HUES48 (cell line): ENCODE results near the gene PIK3C2G.

ENCODE experiments used
- H3K27ac ChIP-seq: one replicate; pipeline ENCODE4 v1.7.0; 2013; ENCODE audit warnings: low read depth, low read length, inconsistent platforms
- H3K27me3 ChIP-seq: 2 replicates; pipeline ENCODE4 v1.6.1; 2013; ENCODE audit warnings: mild to moderate bottlenecking, low read length; ENCODE audit not compliant: control insufficient read depth, insufficient read depth
- H3K36me3 ChIP-seq: 2 replicates; pipeline ENCODE4 v1.6.1; 2013; ENCODE audit warnings: low read length; ENCODE audit not compliant: control insufficient read depth, insufficient read depth
- H3K4me1 ChIP-seq: 2 replicates; pipeline ENCODE4 v1.6.1; 2013; ENCODE audit warnings: mild to moderate bottlenecking, low read length; ENCODE audit not compliant: control insufficient read depth, insufficient read depth
- H3K4me3 ChIP-seq: 2 replicates; pipeline ENCODE4 v1.5.1; 2013; ENCODE audit warnings: mild to moderate bottlenecking, low read depth, low read length
- H3K9ac ChIP-seq: 2 replicates; pipeline ENCODE4 v1.6.1; 2013; ENCODE audit warnings: mild to moderate bottlenecking, low read depth, low read length, moderate library complexity
- H3K9me3 ChIP-seq: 2 replicates; pipeline ENCODE4 v1.6.1; 2013; ENCODE audit warnings: low read length; ENCODE audit not compliant: control insufficient read depth, insufficient read depth

The PIK3C2G gene

DNA sequence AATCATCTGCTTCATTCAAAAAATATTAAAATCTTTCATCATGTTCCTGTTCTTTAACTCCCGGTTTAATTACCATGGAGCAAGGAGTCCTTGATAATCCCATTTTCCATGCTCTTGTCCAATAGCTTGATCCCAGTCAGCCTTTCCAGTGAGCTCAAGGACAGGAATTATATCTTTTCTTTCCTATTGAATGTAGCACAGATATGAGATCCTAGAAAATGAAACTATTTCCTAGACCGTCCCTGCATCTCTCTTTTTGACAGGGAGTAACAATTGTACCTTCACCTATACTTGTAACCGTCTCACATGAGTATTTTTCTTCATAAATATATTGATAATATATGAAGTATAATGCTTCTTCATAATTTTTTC is 35.6 kb downstream of the PIK3C2G start:
- Histone ChIP-seq H3K4me3 (no peak overlapping the region), H3K9ac (no peak overlapping the region)

DNA sequence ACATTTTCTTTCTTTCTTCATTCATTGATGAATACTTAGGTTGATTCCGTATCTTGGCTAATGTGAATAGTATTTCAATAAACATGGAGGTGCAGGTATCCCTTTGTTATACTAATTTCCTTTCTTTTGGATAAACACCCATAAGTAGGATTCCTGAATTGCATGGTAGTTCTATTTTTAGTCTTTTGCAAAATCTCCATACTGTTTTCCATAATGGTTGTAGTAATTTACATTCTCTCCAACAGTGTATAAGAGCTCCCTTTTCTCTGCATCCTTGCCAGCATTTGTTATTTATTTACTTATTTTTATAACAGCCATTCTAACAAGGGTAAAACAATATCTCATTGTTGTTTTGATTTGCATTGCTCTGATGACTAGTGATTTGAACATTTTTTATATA is 36.6 kb downstream of the PIK3C2G start:
- Histone ChIP-seq H3K27me3 (no peaks in the 10 kb centered on the region), H3K36me3 (no peaks in the 10 kb centered on the region), H3K4me1 (peaks cover 46% of the 10 kb centered on the region), H3K9ac (no peak overlapping the region), H3K9me3 (peaks cover 12% of the 10 kb centered on the region), H3K27ac (peak overlapping the region; percentile 51), H3K4me3 (peak overlapping the region; percentile 30; the same call in 1 of the 2 replicates)

More for the DNA sequence above, 35.6 kb downstream of the PIK3C2G start:
- Histone ChIP-seq H3K27me3 (no peaks in the 10 kb centered on the region), H3K9me3 (peaks cover 7% of the 10 kb centered on the region), H3K4me1 (peaks cover 46% of the 10 kb centered on the region), H3K27ac (no peak overlapping the region), H3K36me3 (no peaks in the 10 kb centered on the region)

DNA sequence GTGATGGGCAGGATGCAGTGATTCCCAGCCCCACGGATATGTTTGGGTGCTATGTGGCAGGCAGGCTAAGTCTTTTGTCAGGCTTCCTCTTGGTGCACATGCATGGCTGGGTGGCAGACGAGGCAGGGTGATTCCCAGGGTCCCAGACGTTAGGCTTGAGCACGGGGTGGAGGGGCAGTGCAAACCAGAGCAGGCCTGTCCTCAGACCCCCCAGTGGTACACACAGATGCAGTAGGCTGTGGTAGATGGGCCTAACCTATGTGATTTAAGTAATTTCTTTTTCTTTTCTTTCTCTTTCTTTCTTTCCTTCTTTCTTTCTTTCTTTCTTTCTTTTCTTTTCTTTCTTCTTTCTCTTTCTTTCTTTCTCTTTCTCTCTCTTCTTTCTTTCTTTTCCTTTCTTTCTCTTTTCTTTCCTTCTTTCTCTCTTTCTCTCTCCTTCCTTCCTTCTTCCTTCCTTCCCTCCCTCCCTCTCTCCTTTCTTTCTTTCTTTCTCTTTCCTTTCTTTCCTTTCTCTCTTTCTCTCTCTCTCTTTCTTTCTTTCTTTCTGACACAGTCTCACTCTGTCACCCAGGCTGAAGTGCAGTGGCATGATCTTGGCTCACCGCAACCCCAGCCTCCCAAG is 41.6 kb downstream of the PIK3C2G start:
- Histone ChIP-seq H3K27me3 (no peaks in the 10 kb centered on the region), H3K9me3 (peaks cover 12% of the 10 kb centered on the region), H3K4me1 (peaks cover 23% of the 10 kb centered on the region), H3K4me3 (no peak overlapping the region), H3K27ac (no peak overlapping the region), H3K9ac (no peak overlapping the region), H3K36me3 (no peaks in the 10 kb centered on the region)

DNA sequence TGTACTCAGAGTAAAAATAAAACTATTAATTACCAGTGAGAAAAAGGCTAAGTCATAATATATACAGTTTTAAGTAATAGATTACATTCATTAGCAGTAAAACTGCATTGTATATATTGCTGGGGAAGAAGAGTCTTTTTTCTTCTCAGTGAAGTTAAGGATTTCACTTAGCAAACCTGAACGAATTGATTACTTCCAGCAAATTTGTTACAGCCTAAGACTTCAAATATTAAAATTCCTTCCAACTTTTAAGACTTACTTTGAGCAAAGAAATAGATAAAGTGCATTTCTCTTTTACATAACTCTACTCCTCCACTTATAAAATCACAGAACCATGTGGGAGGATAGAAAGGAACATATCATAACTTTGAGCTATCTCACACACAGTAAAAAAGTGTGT is 43.3 kb downstream of the PIK3C2G start:
- Histone ChIP-seq H3K9me3 (peaks cover 12% of the 10 kb centered on the region), H3K27me3 (no peaks in the 10 kb centered on the region), H3K36me3 (no peaks in the 10 kb centered on the region), H3K4me1 (peaks cover 6% of the 10 kb centered on the region), H3K4me3 (no peak overlapping the region), H3K27ac (no peak overlapping the region), H3K9ac (no peak overlapping the region)

DNA sequence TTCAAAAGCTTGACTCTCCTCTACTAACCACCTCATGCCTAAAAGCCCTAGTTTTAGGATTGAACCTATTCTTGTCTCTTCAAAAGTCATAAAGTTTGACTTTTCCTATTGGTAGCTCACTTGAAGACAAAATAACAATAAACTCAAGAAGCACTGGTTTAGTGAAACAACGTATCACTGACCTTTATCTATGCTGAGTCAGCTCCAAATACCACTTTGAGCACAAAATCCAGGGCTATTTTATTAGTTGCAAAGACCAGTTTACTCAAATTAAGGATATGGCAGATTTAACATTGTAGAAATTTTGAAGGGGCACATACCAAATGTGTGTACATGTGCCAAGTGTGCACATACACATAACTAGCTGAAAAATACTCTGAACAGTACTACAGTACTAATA is 45.0 kb downstream of the PIK3C2G start:
- H3K9ac ChIP-seq: no peak overlapping the region
- no peaks in the 10 kb centered on the region for H3K36me3 ChIP-seq
- no peak overlapping the region for H3K4me3 ChIP-seq
- no peaks in the 10 kb centered on the region for H3K27me3 ChIP-seq
- H3K27ac ChIP-seq: no peak overlapping the region
- H3K9me3 ChIP-seq: peaks cover 7% of the 10 kb centered on the region; the same call in 1 of the 2 replicates
- no peaks in the 10 kb centered on the region for H3K4me1 ChIP-seq

DNA sequence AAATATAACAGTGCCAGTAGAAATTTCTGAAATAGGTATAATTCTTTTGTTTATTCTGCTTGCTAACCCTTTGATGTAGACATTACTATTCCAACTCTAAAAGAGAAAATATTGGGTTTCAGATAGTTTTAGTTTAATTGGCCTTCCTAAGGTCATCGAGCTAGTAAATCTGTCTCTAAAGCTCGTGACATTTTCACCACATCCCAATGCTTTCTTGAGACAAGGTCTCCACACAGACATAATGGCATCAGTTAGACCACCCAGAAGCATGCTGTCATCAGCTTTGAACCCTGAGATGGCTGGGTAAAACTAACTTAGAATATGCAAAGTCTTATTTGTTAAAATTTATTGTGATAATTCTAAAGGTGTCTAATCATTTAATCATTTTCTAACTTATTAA is 52.0 kb downstream of the PIK3C2G start:
- no peaks in the 10 kb centered on the region for H3K4me1 ChIP-seq
- no peak overlapping the region for H3K4me3 ChIP-seq
- H3K36me3 ChIP-seq: no peaks in the 10 kb centered on the region
- no peaks in the 10 kb centered on the region for H3K9me3 ChIP-seq
- H3K27me3 ChIP-seq: no peaks in the 10 kb centered on the region
- no peak overlapping the region for H3K9ac ChIP-seq
- H3K27ac ChIP-seq: no peak overlapping the region

DNA sequence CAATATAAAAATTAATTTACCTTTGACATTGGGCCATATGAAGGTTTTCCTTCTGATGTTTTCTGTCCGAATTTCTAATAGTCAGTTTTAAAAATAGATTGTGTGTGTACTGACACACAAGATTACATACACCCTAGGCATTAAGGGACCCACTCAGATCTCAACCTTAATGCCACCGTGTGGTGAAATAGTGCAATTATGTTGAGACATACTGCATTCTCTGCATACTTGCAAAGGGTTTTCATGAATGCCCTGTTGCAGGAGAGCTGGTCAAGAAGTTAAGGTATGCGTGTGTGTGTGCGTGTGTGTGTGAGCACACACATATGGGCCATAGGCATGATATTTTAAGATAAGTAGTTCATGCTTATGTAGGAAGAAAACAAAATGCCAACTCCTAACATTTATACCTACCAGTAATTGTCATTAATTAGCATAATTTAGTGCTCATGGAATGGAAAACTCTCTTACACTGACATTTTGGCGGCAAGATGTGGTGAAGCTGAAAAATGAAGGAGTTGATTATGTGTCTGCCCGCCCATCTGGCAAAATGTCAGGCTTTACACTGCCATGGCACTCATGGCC is 58.8 kb downstream of the PIK3C2G start:
- Histone ChIP-seq H3K4me3 (no peak overlapping the region), H3K4me1 (peaks cover 3% of the 10 kb centered on the region; the same call in 1 of the 2 replicates), H3K9me3 (no peaks in the 10 kb centered on the region), H3K36me3 (no peaks in the 10 kb centered on the region), H3K27ac (no peak overlapping the region), H3K9ac (no peak overlapping the region), H3K27me3 (no peaks in the 10 kb centered on the region)

DNA sequence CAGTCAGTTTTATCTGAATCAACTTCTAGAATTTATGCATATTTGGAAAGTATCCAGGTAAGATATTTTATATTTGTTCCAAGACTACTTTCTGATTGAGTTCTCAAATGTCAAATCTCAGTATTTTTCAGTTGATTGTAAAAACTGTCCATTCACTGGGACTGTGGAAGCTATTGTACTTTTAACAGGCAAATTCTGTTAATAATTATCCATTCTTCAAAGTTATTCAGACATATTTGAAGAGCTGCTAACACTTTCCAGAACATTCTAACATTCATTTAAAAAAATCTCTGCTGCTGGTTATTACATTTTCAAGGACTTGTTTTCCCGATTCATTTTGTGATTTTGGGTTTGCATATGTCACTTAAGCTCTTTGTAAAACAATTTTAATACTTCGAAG is 59.7 kb downstream of the PIK3C2G start:
- H3K27me3 ChIP-seq: no peaks in the 10 kb centered on the region
- H3K9me3 ChIP-seq: no peaks in the 10 kb centered on the region
- H3K4me1 ChIP-seq: peaks cover 3% of the 10 kb centered on the region; the same call in 1 of the 2 replicates
- no peaks in the 10 kb centered on the region for H3K36me3 ChIP-seq
- H3K4me3 ChIP-seq: no peak overlapping the region
- H3K27ac ChIP-seq: no peak overlapping the region
- no peak overlapping the region for H3K9ac ChIP-seq

DNA sequence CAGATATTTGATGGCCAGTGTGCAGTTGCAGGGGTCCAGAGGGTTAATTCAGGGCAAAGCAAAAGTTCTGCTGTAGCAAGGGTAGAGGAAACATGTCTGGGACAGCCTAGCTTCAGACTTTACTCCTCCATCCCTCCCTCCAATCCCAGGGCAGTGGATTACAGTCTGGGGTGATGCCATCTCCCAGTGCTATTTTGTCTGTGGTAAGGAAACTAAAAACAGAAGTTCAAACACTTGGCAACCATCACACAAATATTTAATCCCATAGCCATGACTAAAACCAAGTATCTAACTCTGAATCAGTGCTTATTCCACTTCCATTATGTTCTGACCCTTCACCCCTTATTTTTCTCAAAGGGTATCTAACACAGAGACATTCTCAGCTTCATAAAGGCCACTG is 61.8 kb downstream of the PIK3C2G start:
- no peaks in the 10 kb centered on the region for H3K27me3 ChIP-seq
- no peak overlapping the region for H3K4me3 ChIP-seq
- no peak overlapping the region for H3K27ac ChIP-seq

DNA sequence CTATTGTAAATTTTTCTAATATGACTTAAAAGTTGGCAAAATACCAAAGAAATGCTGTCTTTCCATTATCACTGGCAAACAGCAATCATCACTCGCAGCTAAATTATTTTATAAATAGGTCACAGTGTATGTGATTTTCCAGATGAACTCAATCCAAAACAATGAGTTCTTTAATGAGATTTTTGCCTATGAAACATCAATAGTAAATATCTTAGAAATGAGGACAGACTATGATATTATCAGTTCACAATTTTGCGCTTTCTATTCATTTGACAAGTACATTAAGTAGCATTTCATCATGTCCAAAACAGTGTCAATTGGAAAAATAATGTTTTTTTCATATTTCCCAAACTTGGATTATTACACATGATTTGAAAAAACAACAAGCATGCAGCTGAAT is 65.7 kb downstream of the PIK3C2G start:
- Histone ChIP-seq H3K4me1 (no peaks in the 10 kb centered on the region), H3K9me3 (no peaks in the 10 kb centered on the region), H3K4me3 (no peak overlapping the region), H3K27me3 (no peaks in the 10 kb centered on the region), H3K27ac (no peak overlapping the region), H3K9ac (no peak overlapping the region), H3K36me3 (no peaks in the 10 kb centered on the region)

More for the DNA sequence above, 61.8 kb downstream of the PIK3C2G start:
- Histone ChIP-seq H3K9ac (no peak overlapping the region), H3K4me1 (peaks cover 3% of the 10 kb centered on the region; the same call in 1 of the 2 replicates), H3K9me3 (no peaks in the 10 kb centered on the region), H3K36me3 (no peaks in the 10 kb centered on the region)

DNA sequence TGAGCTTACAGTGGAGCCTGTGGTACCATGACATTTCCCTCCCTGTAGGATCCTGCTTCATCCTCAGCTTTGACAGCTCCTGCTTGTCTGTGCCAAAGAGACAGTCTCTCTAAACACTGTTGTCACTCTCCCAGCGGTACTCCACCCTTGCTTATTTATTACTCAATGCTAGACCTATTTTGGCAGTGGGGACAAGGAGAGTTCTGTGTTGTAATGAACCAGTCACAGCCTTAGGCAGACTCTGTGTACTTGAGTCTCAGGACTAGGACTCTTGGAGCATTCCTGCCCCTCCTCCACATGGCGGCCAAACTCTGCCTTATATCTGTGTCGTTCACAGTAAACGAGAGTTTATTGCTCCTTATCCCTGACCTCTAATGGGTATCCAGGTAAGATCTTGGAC is 70.9 kb downstream of the PIK3C2G start:
- Histone ChIP-seq H3K36me3 (no peaks in the 10 kb centered on the region), H3K4me1 (no peaks in the 10 kb centered on the region), H3K9ac (no peak overlapping the region), H3K4me3 (no peak overlapping the region), H3K9me3 (no peaks in the 10 kb centered on the region), H3K27me3 (no peaks in the 10 kb centered on the region), H3K27ac (no peak overlapping the region)
